NCI-H510A (cell line): Measurements from ENCODE around the gene OS9.
"Not testable (repeated sequence)": the region's sequence is repeated elsewhere in the genome, so short reads cannot be mapped to it uniquely, and the experiment has no call there.

Experiments used
- DNase-seq: peaks from one replicate; lab custom pipeline; 2025; lab: John Stamatoyannopoulos, UW

Gene OS9, protein sequence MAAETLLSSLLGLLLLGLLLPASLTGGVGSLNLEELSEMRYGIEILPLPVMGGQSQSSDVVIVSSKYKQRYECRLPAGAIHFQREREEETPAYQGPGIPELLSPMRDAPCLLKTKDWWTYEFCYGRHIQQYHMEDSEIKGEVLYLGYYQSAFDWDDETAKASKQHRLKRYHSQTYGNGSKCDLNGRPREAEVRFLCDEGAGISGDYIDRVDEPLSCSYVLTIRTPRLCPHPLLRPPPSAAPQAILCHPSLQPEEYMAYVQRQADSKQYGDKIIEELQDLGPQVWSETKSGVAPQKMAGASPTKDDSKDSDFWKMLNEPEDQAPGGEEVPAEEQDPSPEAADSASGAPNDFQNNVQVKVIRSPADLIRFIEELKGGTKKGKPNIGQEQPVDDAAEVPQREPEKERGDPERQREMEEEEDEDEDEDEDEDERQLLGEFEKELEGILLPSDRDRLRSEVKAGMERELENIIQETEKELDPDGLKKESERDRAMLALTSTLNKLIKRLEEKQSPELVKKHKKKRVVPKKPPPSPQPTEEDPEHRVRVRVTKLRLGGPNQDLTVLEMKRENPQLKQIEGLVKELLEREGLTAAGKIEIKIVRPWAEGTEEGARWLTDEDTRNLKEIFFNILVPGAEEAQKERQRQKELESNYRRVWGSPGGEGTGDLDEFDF

DNA sequence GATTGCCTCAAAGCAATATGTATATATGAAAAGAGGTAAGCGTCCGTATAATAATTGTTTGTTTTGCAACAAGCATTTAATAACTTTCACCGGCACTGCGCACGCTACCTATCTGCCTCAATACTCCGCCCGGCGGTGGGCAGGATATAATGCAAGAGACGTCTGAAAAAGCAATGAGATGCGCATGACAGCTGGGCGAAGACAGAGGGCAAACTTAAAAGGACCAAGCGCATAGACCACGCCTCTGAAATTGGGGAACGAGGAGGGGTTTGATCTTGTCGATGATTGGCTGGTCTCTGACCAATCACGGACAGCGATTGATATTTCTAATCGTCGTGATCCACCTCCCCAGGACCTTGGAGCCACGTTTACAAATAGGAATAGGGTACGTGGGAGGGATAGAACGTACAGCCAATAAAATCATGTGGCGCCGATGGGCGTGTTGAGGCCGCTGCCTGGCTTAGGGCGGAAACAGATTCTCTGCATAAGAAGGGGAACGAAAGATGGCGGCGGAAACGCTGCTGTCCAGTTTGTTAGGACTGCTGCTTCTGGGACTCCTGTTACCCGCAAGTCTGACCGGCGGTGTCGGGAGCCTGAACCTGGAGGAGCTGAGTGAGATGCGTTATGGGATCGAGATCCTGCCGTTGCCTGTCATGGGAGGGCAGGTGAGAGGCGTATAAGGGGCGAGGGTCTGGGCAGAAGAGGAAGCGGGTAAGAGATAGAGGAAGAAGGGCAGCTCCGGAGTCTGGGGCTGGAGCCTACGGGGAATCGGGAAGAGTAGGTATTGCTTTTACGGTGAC lies at the start of gene OS9:
OS9 (plus strand) TSS at position 474 of the 800 bp plus-strand sequence; CDS start at position 504, 30 bp downstream.
- peak; percentile 99 for DNase-seq

DNA sequence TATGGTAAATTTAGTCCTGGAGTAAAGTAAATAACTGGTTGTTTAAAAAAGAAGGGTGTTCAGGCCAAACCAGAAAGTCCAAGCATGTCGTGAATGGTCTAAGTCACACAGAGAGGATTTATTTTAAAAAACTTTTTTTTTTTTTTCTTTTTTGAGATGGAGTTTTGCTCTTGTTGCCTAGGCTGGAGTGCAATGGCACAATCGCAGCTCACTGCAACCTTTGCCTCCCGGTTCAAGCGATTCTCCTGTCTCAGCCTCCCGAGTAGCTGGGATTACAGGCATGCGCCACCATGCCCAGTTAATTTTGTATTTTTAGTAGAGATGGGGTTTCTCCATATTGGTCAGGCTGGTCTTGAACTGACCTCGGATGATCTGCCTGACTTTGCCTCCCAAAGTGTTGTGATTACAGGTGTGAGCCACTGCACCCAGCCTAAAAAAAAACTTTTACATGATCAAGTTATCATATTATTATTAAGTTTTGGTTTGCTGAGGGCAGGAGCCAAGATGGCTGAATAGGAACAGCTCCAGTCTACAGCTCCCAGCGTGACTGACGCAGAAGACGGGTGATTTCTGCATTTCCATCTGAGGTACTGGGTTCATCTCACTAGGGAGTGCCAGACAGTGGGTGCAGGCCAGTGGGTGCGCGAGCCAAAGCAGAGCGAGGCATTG lies 47.8 kb upstream of the OS9 start:
- DNase-seq, result not testable (repeated sequence)

GRCh38 chr12:57646659-57647049 lies 47.3 kb upstream of the OS9 start:
- not testable (repeated sequence) for DNase-seq

- no peak for DNase-seq
These were observed 39.9 kb upstream of the OS9 start for GRCh38 chr12:57654042-57654441.

GRCh38 chr12:57655541-57656240 lies 38.2 kb upstream of the OS9 start:
- no peak for DNase-seq

DNA sequence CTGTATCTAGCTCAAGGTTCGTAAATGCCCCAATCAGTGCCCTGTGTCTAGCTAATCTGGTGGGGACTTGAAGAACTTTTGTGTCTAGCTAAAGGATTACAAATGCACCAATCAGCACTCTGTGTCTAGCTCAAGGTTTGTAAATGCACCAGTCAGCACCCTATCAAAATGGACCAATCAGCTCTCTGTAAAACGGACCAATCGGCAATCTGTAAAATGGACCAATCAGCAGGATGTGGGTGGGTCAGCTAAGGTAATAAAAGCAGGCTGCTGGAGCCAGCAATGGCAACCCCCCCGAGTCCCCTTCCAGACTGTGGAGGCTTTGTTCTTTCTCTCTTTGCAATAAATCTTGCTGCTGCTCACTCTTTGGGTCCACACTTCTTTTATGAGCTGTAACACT lies 37.5 kb upstream of the OS9 start:
- DNase-seq, result not testable (repeated sequence)

DNA sequence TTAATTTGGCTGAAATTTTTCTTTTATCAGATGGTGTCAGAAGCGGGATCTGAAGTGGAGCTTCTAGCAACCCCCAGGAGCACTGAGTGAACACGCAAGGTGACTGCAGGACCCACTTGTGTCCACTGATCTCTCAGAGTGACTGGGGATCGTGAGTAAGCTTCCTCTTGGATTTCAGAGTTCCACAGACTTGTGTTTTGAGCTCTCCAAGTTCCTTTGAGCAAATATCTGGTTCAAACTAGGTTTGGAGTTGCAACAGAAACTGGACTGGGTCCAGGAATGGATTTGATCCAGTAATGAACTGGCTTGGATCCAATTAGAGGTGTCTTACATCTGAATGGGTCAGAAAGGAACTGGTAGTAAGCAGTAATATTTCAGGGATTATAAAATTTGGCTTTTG lies 36.2 kb upstream of the OS9 start:
- no peak for DNase-seq

DNA sequence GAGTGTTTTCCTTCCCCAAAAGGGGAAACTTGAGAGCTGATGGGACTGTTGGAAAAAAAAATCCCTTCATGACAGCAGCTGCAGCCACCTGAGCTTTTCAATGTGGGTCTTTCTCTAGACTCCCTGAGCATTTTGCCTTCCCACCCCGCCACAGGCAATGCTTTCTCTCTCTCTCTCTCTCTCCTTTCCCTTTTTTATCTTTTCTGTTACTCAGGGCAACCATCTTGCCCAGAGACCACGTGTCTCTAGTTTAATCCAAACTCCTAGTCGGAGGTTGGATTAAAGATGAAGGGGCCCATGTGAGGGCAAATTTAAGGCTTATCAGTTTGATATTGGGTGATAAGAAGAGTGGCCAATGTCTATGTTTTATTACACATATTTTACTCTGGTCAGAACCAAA lies 35.0 kb upstream of the OS9 start:
- DNase-seq, result no peak

GRCh38 chr12:57661376-57661775 lies 32.6 kb upstream of the OS9 start:
- DNase-seq, result no peak

GRCh38 chr12:57665066-57665820 lies 28.7 kb upstream of the OS9 start:
- DNase-seq, result not testable (repeated sequence)

- no peak for DNase-seq
These were observed 27.0 kb upstream of the OS9 start for GRCh38 chr12:57666897-57667296.

DNA sequence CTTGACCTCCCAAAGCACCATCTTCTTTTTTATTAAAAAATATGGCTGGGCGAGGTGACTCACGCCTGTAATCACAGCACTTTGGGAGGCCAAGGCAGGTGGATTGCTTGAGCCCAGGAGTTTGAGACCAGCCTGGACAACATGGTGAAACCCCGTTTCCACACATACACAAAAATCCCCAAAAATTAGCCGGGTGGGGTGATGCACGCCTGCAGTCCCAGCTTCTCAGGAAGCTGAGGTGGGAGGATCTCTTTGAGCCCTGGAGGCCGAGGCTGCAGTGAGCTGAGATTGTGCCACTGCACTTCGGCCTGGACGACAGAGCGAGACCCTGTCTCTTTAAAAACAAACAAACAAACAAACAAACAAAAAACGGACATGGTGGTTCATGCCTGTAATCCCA lies 24.2 kb upstream of the OS9 start:
- not testable (repeated sequence) for DNase-seq

DNA sequence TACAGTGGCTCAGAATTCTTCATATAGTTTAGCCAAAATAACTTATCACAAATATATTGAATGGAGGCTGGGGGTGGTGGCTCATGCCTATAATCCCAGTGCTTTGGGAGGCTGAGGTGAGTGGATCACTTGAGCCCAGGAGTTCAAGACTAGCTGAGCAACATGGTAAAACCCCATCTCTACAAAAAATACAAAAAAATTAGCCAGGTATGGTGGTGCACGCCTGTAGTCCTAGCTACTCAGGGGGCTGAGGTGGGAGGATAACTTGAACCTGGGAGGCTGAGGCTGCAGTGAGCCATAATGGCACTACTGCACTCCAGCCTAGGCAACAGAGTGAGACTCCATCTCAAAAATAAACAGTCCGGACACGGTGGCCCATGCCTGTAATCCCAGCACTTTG lies 22.1 kb upstream of the OS9 start:
- not testable (repeated sequence) for DNase-seq

GRCh38 chr12:57672801-57673200 lies 21.1 kb upstream of the OS9 start:
- DNase-seq, result no peak

GRCh38 chr12:57674691-57675090 lies 19.2 kb upstream of the OS9 start:
- no peak for DNase-seq

DNA sequence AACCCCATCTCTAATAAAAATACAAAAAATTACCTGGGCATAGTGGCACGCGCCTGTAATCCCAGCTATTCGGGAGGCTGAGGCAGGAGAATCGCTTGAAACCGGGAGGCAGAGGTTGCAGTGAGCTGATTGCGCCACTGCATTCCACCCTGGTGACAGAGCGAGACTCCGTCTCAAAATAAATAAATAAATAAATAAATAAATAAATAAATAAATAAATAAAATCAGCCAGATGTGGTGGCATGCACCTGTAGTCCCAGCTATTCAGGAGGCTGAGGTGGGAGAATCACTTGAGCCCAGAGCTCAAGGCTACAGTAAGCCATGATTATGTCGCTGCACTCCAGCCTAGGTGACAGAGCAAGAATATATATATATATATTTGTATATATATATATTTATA lies 16.0 kb upstream of the OS9 start:
- DNase-seq, result not testable (repeated sequence)

- DNase-seq, result no peak
These were observed 14.2 kb upstream of the OS9 start for GRCh38 chr12:57679697-57680096.

GRCh38 chr12:57687862-57688261 lies 6.1 kb upstream of the OS9 start:
- no peak for DNase-seq

DNA sequence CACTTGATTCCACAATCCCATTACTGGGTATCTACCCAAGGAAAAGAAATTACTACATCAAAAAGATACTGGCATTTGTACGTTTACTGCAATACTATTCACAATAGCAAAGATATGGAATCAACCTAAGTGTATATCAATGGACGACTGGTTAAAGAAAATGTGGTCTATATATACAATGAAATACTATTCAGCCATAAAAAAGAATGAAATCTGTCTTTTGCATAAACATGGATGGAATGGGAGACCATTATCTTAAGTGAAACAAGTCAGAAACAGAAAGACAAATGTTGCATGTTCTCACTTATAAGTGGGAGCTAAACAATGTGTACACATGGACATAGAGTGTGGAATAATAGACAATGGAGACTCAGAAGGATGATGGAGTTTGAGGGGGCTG lies 5.0 kb upstream of the OS9 start:
- DNase-seq, result no peak

DNA sequence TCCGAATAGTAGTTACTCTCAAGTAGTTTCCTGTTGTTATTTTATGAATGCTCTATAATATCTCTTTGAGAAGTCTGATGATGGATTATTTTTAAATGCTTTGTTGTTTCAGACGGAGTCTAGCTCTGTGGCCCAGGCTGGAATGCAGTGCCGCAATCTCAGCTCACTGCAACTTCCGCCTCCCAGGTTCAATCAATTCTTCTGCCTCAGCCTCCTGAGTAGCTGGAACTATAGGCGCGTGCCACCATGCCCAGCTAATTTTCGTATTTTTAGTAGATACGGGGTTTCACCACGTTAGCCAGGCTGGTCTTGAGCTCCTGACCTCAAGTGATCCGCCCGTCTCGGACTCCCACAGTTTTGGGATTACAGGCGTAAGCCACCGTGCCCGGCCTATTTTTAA lies 1.4 kb upstream of the OS9 start:
- DNase-seq, result no peak

DNA sequence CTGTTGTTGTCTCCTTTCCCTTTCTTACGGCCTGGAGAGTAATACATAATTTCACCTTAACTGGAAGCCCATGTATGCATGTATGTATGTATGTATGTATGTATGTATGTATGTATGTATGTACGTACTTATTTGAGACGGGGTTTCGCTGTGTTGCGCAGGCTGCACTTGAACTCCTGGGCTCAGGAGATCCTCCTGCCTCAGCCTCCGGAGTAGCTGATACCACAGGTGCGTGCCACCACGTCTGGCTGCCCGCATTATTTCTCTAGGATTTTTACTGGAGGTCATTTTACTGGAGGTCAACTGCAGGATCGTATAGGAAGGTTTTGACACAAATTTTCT lies 644 bp upstream of the OS9 start:
- peak; percentile 53 for DNase-seq
